Vagina (tissue), 2 donors: ENCODE measurements around the gene RAB3GAP2. TPM values are rescaled to one million over a fixed set of nuclear protein-coding genes. Genes with fewer than 3 reads are reported as not detected.

Source experiments
- DNase-seq, 2 donors: peaks; one replicate each; pipeline ENCODE4 v3.0.0-alpha.2; 2017; ENCODE audit errors: extremely low spot score in 2 of 2
- H3K27ac ChIP-seq: fragments of 200-600 bp; sonication (generic); one replicate; pipeline ENCODE4 v1.5.1; 2019
- H3K27me3 ChIP-seq: fragments of 200-600 bp; sonication (generic); one replicate; pipeline ENCODE4 v1.5.1; 2019
- H3K36me3 ChIP-seq, 2 donors: fragments of 200-600 bp; sonication (generic); one replicate each; pipeline ENCODE4 v1.5.1; 2017 to 2019
- H3K4me1 ChIP-seq: fragments of 200-600 bp; sonication (generic); one replicate; pipeline ENCODE4 v1.5.1; 2019
- H3K4me3 ChIP-seq, 2 donors: fragments of 200-600 bp; sonication (generic); 1 replicate in 1 of 2; 2 replicates in 1 of 2; pipeline ENCODE4 v1.5.1; 2016 to 2019
- H3K9me3 ChIP-seq: fragments of 200-600 bp; sonication (generic); one replicate; pipeline ENCODE4 v1.5.1; 2019
- CTCF ChIP-seq, 3 experiments: fragments of 450-650 bp in 2 of 3; fragments of 200-600 bp in 1 of 3; sonication (generic) in 1 of 3; IDR thresholded peaks; one replicate each; pipeline ENCODE4 v1.5.1; 2017 to 2019; ENCODE audit warnings: antibody characterized with exemption in 3 of 3, mild to moderate bottlenecking in 2 of 3, moderate library complexity in 2 of 3
- POLR2A ChIP-seq, 2 donors: fragments of 450-650 bp; IDR thresholded peaks; one replicate each; pipeline ENCODE4 v1.6.1; 2017; ENCODE audit warnings: antibody characterized with exemption in 2 of 2, mild to moderate bottlenecking in 2 of 2, moderate library complexity in 2 of 2
- POLR2AphosphoS5 ChIP-seq, 2 donors: sonication (generic); formaldehyde crosslinking; IDR thresholded peaks; one replicate each; pipeline ENCODE4 v1.9.0; 2017; ENCODE audit warnings: antibody characterized with exemption in 2 of 2, mild to moderate bottlenecking in 2 of 2, low read depth in 1 of 2; ENCODE audit not compliant: insufficient read depth in 1 of 2
- intact Hi-C: fragments of 100-400 bp; cut with DNase I; formaldehyde crosslinking; loops from one replicate; pipeline ENCODE4 v1.15.1; 2023
- total RNA-seq: library from RNA; depleted of rRNA; stranded (reverse); fragments of >200 nt; gene quantifications from one replicate; pipeline ENCODE4 v1.2.3, GENCODE V29; 2016

Gene RAB3GAP2
- total RNA-seq, 1 donor from 2014 or later: 16.9 TPM

- intact Hi-C loops: no loop called here
- H3K4me3 ChIP-seq: no peak overlapping the region
- no peak for TF ChIP-seq POLR2AphosphoS5 (IDR thresholded peaks at IDR 0.05; ENCODE audit: insufficient read depth in 1 of 2, low read depth in 1 of 2)
- TF ChIP-seq POLR2A (IDR thresholded peaks at IDR 0.05): no peak
- TF ChIP-seq CTCF (IDR thresholded peaks at IDR 0.05): no peak
Observed at GRCh38 chr1:220307607-220308006, 35.4 kb upstream of the RAB3GAP2 start.

GRCh38 chr1:220306339-220306738 is 34.1 kb upstream of the RAB3GAP2 start:
- no peak overlapping the region for H3K27ac ChIP-seq
- H3K27me3 ChIP-seq: no peaks in the 10 kb centered on the region
- no peak for DNase-seq
- no peaks in the 10 kb centered on the region for H3K9me3 ChIP-seq
- H3K4me3 ChIP-seq: no peak overlapping the region
- H3K4me1 ChIP-seq: no peaks in the 10 kb centered on the region
- no peaks in the 10 kb centered on the region for H3K36me3 ChIP-seq
- TF ChIP-seq POLR2AphosphoS5 (IDR thresholded peaks at IDR 0.05; ENCODE audit: insufficient read depth in 1 of 2, low read depth in 1 of 2) (no peak), POLR2A (IDR thresholded peaks at IDR 0.05) (no peak), CTCF (IDR thresholded peaks at IDR 0.05) (no peak)
- intact Hi-C loops: no loop called here

More at GRCh38 chr1:220307607-220308006, 35.4 kb upstream of the RAB3GAP2 start:
- no peak for DNase-seq
- Histone ChIP-seq H3K36me3 (no peaks in the 10 kb centered on the region), H3K4me1 (no peaks in the 10 kb centered on the region), H3K27ac (no peak overlapping the region), H3K27me3 (no peaks in the 10 kb centered on the region), H3K9me3 (no peaks in the 10 kb centered on the region)

- intact Hi-C loops: no loop called here
Observed at GRCh38 chr1:220303871-220304270, 31.6 kb upstream of the RAB3GAP2 start.

GRCh38 chr1:220301630-220302029 is 29.4 kb upstream of the RAB3GAP2 start:
- Histone ChIP-seq H3K27me3 (no peaks in the 10 kb centered on the region), H3K36me3 (no peaks in the 10 kb centered on the region), H3K9me3 (no peaks in the 10 kb centered on the region), H3K27ac (peak overlapping the region; percentile 49), H3K4me1 (no peaks in the 10 kb centered on the region), H3K4me3 (no peak overlapping the region)
- TF ChIP-seq POLR2AphosphoS5 (IDR thresholded peaks at IDR 0.05; ENCODE audit: insufficient read depth in 1 of 2, low read depth in 1 of 2): no peak
- TF ChIP-seq POLR2A (IDR thresholded peaks at IDR 0.05): no peak
- no peak for TF ChIP-seq CTCF (IDR thresholded peaks at IDR 0.05)
- intact Hi-C loops: no loop called here
- no peak for DNase-seq

More at GRCh38 chr1:220303871-220304270, 31.6 kb upstream of the RAB3GAP2 start:
- H3K4me1 ChIP-seq: no peaks in the 10 kb centered on the region
- H3K27ac ChIP-seq: no peak overlapping the region
- no peak overlapping the region for H3K4me3 ChIP-seq
- TF ChIP-seq POLR2A (IDR thresholded peaks at IDR 0.05) (no peak), POLR2AphosphoS5 (IDR thresholded peaks at IDR 0.05; ENCODE audit: insufficient read depth in 1 of 2, low read depth in 1 of 2) (no peak), CTCF (IDR thresholded peaks at IDR 0.05) (no peak)
- no peak for DNase-seq
- no peaks in the 10 kb centered on the region for H3K9me3 ChIP-seq
- no peaks in the 10 kb centered on the region for H3K36me3 ChIP-seq
- H3K27me3 ChIP-seq: no peaks in the 10 kb centered on the region

- TF ChIP-seq POLR2AphosphoS5 (IDR thresholded peaks at IDR 0.05; ENCODE audit: insufficient read depth in 1 of 2, low read depth in 1 of 2): peak; percentile 28 to 89
- no peak for TF ChIP-seq CTCF (IDR thresholded peaks at IDR 0.05)
- intact Hi-C loops: no loop called here
- Histone ChIP-seq H3K27ac (peak overlapping the region; percentile 49), H3K4me3 (no peak overlapping the region), H3K27me3 (no peaks in the 10 kb centered on the region), H3K36me3 (no peaks in the 10 kb centered on the region), H3K9me3 (no peaks in the 10 kb centered on the region), H3K4me1 (no peaks in the 10 kb centered on the region)
- DNase-seq: peak in 1 of 2 donors; percentile 94
Observed at GRCh38 chr1:220300442-220301121, 28.3 kb upstream of the RAB3GAP2 start.
